Upper lobe of right lung (tissue), 1 donor: ENCODE results near the gene SIM2. TPM values are rescaled to one million over a fixed set of nuclear protein-coding genes. Genes with fewer than 3 reads are reported as not detected.
A peak's percentile ranks its signal among the peaks of the same experiment; 100 is the strongest.

ENCODE experiments used
- ATAC-seq: fragments of 200-7000 bp; cut with Tn5 transposase; one replicate; pipeline ENCODE4 v1.9.1; 2020; ENCODE audit warnings: mild to moderate bottlenecking, moderate library complexity
- DNase-seq: peaks from one replicate; pipeline ENCODE4 v3.0.0-alpha.2; 2020
- H3K27ac ChIP-seq: fragments of 200-600 bp; one replicate; pipeline ENCODE4 v1.8.0; 2022
- H3K27me3 ChIP-seq: fragments of 200-600 bp; one replicate; pipeline ENCODE4 v1.8.0; 2022; ENCODE audit warnings: mild to moderate bottlenecking
- H3K36me3 ChIP-seq: fragments of 200-600 bp; one replicate; pipeline ENCODE4 v1.8.0; 2022
- H3K4me1 ChIP-seq: fragments of 200-600 bp; one replicate; pipeline ENCODE4 v1.8.0; 2022
- H3K4me3 ChIP-seq: fragments of 200-600 bp; one replicate; pipeline ENCODE4 v1.8.0; 2022; ENCODE audit warnings: mild to moderate bottlenecking
- H3K9me3 ChIP-seq: fragments of 200-600 bp; one replicate; pipeline ENCODE4 v1.8.0; 2022
- CTCF ChIP-seq: fragments of 200-600 bp; IDR thresholded peaks from one replicate; pipeline ENCODE4 v1.8.0; 2022; ENCODE audit warnings: antibody characterized with exemption
- intact Hi-C: fragments of 100-400 bp; cut with DNase I; formaldehyde crosslinking; loops from one replicate; pipeline ENCODE4 v1.11.0; 2022
- total RNA-seq: library from RNA; stranded (reverse); fragmentation: NEBNext Ultra II Directional; extraction: Animal tissue kit (Norgen Biotek cat#: 25700); gene quantifications from one replicate; pipeline ENCODE4 v1.2.1, GENCODE V29; 2021
- donor health status: DM: no; HTN: yes; CAD: no; lungs with severe emphysema.

The SIM2 gene
- total RNA-seq, 1 donor from 2014 or later = not detected

- ATAC-seq = no peak
- Histone ChIP-seq H3K4me3 (no peak overlapping the region), H3K36me3 (no peaks in the 10 kb centered on the region), H3K9me3 (no peaks in the 10 kb centered on the region), H3K27ac (no peak overlapping the region), H3K4me1 (peaks cover 4% of the 10 kb centered on the region), H3K27me3 (peaks cover 84% of the 10 kb centered on the region)
- intact Hi-C loops = no loop called here
- no peak for TF ChIP-seq CTCF
- DNase-seq = no peak
These were observed 9.6 kb upstream of the SIM2 start for GRCh38 chr21:36689324-36689723.

DNA sequence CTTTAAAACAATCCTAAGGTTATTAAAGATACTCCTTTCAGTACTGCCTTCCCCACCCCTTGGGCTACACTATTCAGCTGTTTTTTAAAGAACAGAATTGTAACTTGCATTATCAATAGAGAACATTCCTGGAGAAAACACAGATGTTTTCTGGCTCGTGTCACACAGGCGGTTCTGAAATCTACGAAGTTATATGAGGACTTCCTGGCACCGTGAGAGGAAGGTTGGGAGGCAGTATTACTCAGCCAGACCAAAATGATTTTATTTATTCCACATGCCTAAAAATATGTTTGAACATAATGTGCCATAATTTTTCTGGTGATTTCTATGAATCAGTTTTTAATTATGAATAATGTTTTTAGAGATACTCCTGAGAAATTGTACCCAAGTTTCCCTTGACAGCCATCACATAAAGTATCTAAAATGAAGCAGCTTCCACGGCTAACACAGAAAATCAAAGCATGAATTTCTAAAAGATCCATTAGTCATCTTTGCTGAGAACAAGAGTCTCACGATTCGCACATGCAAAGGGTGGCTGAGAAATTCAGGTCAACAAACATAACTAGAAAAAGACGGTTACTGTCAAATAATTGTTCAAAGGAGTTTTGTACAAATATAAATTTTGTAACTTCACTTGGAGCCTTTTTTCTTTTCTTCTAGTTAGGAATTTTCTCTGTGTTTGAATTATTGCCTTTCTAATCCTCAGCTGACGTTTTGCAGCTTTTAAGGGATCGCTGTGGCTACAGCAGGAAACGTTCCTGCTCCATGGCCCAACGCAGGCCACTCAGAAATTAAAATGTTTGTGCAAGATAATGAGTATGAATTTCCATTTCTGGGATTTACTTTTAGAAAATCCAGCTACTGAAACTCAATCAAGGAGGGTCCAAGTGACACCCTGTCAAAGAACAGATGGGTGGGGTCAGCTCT lies 8.0 kb upstream of the SIM2 start:
- DNase-seq (no peak), ATAC-seq (no peak)
- peaks cover 4% of the 10 kb centered on the region for H3K4me1 ChIP-seq
- peaks cover 99% of the 10 kb centered on the region for H3K27me3 ChIP-seq
- no peaks in the 10 kb centered on the region for H3K36me3 ChIP-seq
- no peaks in the 10 kb centered on the region for H3K9me3 ChIP-seq
- H3K27ac ChIP-seq = no peak overlapping the region
- intact Hi-C loops = no loop called here
- H3K4me3 ChIP-seq = no peak overlapping the region
- no peak for TF ChIP-seq CTCF

DNA sequence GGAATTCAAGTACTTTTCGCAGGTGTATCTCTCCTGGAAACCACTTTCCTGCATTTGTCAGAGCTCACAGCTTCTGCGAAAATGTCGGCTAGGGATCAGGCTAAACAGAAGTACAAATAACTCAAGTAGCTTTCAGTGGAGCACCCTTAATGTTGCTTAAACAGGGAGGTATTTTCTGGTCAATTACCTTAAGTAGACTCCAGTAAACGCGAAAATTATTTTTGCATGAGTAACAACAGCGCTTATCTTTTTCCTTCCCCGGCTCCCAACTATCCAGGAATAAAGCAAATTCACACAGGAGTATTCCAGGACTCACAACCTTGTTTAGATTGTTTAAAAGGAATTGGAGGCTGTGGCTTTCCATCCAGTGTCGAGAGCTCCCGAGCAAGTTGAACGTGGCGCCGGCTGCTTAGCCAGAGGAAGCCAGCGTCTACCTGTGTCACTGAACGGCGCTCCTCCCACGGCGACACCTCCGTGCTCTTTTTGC lies 7.3 kb upstream of the SIM2 start:
- Histone ChIP-seq H3K4me1 (peaks cover 4% of the 10 kb centered on the region), H3K27ac (no peak overlapping the region), H3K9me3 (no peaks in the 10 kb centered on the region), H3K36me3 (no peaks in the 10 kb centered on the region), H3K4me3 (no peak overlapping the region), H3K27me3 (peaks cover 100% of the 10 kb centered on the region)
- ATAC-seq (peak; percentile 58), DNase-seq (no peak)
- no peak for TF ChIP-seq CTCF
- intact Hi-C loops = no loop called here

GRCh38 chr21:36692114-36692834 lies 6.6 kb upstream of the SIM2 start:
- Histone ChIP-seq H3K27ac (no peak overlapping the region), H3K9me3 (no peaks in the 10 kb centered on the region), H3K4me3 (no peak overlapping the region), H3K4me1 (peaks cover 8% of the 10 kb centered on the region), H3K36me3 (no peaks in the 10 kb centered on the region), H3K27me3 (peaks cover 100% of the 10 kb centered on the region)
- intact Hi-C loops = no loop called here
- ATAC-seq (no peak), DNase-seq (no peak)
- no peak for TF ChIP-seq CTCF

GRCh38 chr21:36692835-36693488 lies 6.0 kb upstream of the SIM2 start:
- ATAC-seq = peak; percentile 11
- Histone ChIP-seq H3K4me3 (no peak overlapping the region), H3K36me3 (no peaks in the 10 kb centered on the region), H3K27ac (no peak overlapping the region), H3K4me1 (peaks cover 14% of the 10 kb centered on the region), H3K27me3 (peaks cover 100% of the 10 kb centered on the region), H3K9me3 (no peaks in the 10 kb centered on the region)
- TF ChIP-seq CTCF = no peak
- DNase-seq = no peak
- intact Hi-C loops = no loop called here
